NCI-H1048 (cell line): ENCODE results near the gene OR1J2.
"Not testable (repeated sequence)": the region's sequence is repeated elsewhere in the genome, so short reads cannot be mapped to it uniquely, and the experiment has no call there.

Experiments
- DNase-seq: peaks from one replicate; lab custom pipeline; 2025; lab: John Stamatoyannopoulos, UW

Gene OR1J2

GRCh38 chr9:122510502-122510901, at the start of gene OR1J2:
Gene OR1J2 (plus strand): TSS chr9:122510802. CDS start chr9:122510802, 0 bp downstream.
- DNase-seq = no peak

DNA sequence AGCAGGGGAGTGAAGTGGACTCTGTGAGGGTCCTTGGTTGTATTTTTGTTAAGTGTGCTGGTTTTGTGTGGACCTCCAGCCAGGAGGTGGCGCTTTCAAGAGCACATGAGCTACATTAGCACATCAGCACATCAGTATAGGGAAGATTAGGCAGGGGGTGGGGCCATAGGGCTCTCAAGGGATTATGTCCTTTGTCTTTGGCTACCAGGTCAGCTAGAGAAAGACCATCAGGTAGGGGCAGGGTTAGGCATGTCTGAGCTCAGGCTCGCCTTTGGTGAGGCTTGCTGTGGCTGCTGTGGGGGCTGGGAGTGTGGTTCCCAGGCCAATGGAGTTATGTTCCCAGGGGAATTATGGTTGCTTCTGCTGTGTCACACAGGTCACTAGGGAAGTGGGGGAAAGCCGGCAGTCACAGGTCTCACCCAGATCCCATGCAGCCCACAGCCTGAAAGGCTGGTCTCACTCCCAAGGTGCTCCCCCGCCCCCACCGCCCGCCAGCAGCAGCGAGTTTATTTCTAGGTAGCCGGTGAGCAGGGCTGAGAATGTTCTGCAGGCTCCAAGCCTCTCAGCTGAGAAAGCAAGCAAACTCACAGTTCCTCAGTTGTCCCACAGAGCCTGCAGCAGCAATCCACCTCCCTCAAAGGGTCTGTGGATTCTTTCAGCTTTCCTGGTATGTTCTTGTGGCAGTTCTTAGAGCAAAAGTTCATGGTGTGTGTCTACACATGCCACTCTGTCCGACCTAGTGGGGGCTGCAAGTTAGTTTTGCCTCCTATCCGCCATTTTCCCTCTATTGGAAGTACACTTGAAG, 46.6 kb upstream of the OR1J2 start:
- peak; percentile 58 for DNase-seq

- DNase-seq = peak; percentile 20
Measured at GRCh38 chr9:122464633-122465567, 45.7 kb upstream of the OR1J2 start.

- DNase-seq = no peak
Measured at GRCh38 chr9:122466456-122466855, 44.1 kb upstream of the OR1J2 start.

GRCh38 chr9:122468735-122469134, 41.9 kb upstream of the OR1J2 start:
- no peak for DNase-seq

- DNase-seq = no peak
Measured at GRCh38 chr9:122474561-122474960, 36.0 kb upstream of the OR1J2 start.

DNA sequence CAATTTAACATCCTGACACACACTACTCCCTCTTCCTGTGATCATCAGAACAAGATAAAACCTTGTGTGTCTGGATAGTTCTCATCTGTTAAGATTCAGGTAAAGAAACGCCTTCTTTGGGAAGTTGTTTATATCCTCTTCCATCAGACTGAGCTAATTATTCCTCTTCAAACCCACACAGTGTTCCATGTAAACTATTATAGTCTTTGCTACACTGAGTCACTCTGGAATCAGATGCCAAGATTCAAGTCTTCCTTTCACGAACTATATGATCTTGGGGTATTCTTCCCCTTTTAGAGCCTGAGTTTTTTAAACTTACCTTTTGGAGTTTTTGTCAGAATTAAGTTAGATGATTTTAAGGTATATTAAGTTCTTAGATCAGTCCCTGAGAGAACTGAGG, 34.9 kb upstream of the OR1J2 start:
- DNase-seq = no peak

DNA sequence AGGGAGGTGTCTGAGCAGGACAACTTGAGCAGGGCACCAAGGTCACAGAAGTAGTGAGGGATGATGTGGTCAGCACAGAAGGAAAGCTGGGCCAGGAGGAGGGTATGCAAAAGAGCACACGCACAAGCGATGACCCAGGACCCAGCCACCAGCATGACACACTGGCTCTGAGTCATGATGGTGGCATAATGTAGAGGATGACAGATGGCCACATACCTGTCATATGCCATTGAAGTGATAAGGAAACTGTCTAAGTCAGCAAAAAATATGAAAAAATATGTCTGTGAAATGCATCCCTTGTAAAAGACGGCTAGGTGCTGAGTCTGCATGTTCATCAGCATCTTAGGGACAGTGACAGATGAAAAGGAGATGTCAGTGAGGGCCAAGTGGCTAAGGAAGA, 33.3 kb upstream of the OR1J2 start:
- DNase-seq = no peak

- DNase-seq = no peak
Measured at GRCh38 chr9:122477826-122478225, 32.8 kb upstream of the OR1J2 start, which contains the start of gene OR1J1. Gene OR1J1 (minus strand): TSS chr9:122477926. CDS start chr9:122477926, 0 bp downstream.

DNA sequence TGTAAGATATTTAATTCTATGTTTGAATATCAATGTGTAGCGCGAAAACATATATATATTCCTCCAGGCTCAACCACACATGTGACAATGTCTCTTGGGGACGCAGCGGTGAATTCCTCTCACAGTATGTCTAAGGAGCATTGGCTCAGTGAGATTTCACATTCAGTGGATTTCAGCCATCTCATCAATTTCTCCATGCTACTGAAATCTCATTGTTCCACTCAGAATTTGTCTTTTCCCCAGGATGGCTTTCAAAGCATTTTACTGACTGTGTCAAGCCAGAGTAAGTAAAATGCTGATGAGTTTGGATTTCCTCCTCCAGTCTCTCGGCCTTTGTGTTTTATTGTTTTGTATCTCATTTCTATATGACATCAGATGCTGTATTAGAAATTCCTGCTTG, 31.5 kb upstream of the OR1J2 start:
- no peak for DNase-seq

DNA sequence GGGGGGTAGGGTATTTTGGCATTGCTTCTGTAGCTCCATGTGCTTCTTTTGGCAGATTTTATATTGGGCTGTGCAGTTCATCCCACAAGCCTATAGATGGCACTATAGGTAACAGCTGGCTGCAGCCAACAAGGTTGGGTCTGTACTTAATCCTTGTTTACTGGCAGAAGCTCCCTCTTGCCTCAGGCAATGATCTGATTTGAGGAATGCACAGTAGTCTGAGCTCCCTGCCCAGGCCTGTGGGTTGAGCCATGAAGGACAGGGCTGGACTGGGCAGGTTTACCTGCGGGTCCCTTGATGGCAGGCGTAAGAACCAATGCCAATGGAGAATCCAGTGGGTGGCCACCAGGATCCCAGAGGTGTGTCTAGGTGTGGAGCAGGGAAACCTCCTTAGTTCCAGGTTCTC, 11.7 kb upstream of the OR1J2 start:
- peak; percentile 4 for DNase-seq

- DNase-seq = no peak
Measured at GRCh38 chr9:122506964-122507363, 3.6 kb upstream of the OR1J2 start.

DNA sequence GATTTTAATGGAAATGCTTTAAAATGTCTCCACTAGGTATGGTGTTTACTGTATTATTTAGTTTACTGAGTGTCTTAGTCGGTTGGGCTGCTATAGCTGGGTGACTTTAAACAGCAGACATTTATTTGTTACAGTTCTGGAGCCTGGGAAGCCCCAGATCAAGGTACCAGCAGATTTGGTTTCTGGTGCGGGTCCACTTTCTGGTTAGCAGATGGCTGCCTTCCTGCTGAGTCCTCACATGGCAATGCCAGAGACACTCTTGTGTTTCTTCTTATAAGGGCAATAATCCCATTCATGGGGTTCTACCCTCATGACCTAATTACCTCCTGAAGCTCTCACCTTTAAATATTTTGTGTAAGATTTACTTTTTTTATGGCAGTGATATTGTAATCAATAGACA, 7.6 kb downstream of the OR1J2 start:
- no peak for DNase-seq

- DNase-seq = no peak
Measured at GRCh38 chr9:122518841-122519240, 8.2 kb downstream of the OR1J2 start, which contains the start of gene OR1J4. Gene OR1J4 (plus strand): TSS chr9:122519141. CDS start chr9:122519141, 0 bp downstream.

- DNase-seq = no peak
Measured at GRCh38 chr9:122519376-122519775, 8.8 kb downstream of the OR1J2 start.

- DNase-seq = no peak
Measured at GRCh38 chr9:122526602-122527001, 16.0 kb downstream of the OR1J2 start.

DNA sequence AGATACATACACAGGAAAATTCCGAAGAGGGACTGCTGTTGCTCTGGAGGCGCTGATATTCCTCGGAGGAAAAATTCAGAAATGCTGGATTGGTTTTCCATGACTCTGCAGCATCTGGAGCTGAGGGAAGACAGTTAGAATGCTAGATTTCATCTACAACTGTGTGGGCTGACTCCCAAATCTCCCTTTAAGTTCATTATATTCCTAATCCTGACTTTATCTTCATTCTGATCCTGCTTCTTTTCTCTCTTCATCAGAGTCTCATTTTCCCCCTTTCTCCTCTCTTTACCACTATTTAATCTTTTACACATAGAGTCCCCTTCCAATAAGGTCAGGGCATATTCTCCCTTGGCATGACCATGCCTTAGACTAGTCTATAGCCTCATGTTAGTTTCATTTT, 16.6 kb downstream of the OR1J2 start, which contains the start of gene OR1N1:
TSS of gene OR1N1 (minus strand) at position 101 of the 400 bp plus-strand sequence. CDS start at position 101, 0 bp downstream.
- no peak for DNase-seq

DNA sequence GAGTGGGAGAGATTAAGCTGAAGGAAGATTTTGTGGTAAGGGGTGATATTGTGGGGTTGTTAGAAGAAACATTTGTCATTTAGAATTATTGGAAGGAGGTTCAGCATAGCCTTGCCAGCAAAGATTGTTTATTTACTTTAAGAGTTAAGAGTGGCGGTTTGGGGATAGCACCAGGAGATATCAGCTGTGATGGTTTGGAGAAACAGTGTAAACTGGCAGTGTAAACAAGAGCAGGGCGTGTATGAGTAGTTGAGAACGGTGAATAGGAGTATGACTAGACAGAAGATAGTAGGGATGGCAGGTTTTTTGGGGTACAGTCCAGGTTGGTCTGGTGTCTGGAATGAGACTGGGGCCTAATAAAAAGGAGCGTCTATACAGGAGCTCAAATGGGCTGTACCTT, 20.6 kb downstream of the OR1J2 start:
- not testable (repeated sequence) for DNase-seq

DNA sequence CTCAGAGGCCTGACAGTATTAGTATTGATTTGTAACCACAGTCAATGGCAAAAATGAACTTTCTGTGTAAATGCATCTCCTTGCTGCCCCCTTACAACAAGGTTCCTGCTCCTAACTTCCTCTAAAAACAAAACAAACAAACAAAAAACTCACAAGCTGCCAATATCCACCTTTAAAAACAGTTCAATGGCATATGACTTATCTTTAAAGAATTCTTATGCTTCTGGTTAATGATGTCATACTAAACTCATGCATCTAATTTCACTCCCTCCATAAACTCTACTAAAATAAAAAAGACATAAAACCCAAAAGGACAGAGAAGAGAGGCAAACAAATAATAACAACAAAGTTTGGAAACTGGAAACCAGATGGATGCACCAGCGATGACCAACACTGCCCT, 25.5 kb downstream of the OR1J2 start:
- DNase-seq = no peak

DNA sequence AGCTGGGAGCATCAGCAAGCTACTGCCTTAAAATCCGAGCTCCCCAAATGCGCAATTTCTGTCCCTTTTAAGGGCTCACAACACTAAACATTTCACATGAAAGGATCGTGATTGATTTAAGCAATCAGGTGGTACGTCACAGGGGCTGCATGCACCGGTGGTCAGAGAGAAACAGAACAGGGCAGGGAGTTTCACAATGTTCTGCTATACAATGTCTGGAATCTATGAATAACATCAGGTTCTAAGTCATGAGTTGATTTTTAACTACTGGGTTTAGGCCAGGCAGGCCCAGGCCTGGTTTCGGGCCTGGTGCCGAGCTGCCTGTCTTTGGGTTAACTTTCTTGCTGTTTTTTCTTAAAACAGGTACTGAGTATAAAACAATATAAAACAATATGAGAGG, 26.5 kb downstream of the OR1J2 start:
- not testable (repeated sequence) for DNase-seq

DNA sequence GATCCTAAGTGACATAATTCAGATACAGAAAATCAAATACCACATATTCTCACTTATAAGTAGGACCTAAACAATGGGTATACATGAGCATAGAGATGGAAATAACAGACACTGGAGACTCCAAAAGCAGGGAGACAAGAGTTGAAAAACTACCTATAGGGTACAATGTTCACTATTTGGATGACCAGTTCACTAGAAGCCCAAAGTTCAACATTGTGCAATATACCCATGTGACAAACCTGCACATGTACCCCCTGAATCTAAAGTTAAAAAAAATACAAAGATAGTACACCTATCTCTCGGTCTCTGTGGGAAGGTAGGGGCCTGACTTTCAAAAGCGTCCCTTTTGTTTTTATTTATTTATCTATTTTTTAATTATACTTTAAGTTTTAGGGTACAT, 28.2 kb downstream of the OR1J2 start:
- no peak for DNase-seq

DNA sequence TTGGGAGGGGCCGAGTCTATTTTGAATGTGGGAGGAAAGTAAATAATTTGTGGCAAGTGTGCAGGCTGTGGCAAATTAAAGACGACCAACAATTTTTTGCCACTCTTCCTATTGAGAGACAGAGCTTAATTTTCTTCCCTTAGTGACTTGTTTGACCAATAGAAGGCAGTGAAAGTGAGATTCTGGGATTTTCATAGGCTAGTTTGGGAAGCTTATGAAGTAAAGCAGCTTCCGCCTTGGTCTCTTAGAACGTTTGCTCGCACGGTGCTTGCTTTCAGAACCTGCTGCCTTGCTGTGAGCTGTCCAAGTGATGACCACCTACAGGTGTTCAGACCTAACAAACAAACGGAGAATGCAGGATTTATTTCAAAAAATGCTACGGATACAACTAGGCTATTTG, 35.6 kb downstream of the OR1J2 start:
- no peak for DNase-seq

DNA sequence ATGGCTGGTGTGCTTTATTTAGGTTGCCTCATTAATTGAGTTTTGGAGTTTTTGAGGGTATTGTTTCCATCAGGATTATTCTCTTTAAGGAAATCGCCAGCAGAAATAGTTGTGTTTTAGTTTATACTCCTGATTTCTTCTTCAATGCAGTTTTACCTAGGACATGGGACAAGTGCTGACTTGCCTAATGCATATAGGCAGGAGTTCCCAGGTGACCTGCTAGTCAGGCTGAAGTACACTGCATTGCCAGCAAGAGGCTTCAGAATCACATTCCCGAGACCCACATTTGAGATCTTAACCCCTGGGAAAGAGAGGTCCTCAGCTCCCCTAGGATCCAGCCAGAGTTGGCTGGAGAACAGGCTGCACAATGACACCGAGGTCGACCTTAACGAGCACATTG, 40.8 kb downstream of the OR1J2 start:
- DNase-seq = no peak
